HG02763 (cell line): ENCODE data around the gene CTDP1.

Experiments
- ATAC-seq: cut with Tn5 transposase; IDR thresholded peaks from one replicate; pipeline ENCODE4 v1.9.1; 2021; ENCODE audit warnings: mild to moderate bottlenecking, moderate library complexity; ENCODE audit not compliant: unreplicated experiment

Gene CTDP1

GRCh38 chr18:79695856-79696850, 16.6 kb downstream of the CTDP1 start:
- no peak for ATAC-seq

- no peak for ATAC-seq
These were observed 17.6 kb downstream of the CTDP1 start for GRCh38 chr18:79697178-79697577.

- ATAC-seq, result no peak
These were observed 18.4 kb downstream of the CTDP1 start for GRCh38 chr18:79697976-79698375.

- ATAC-seq, result no peak
These were observed 19.2 kb downstream of the CTDP1 start for GRCh38 chr18:79698668-79699335.

GRCh38 chr18:79699653-79700052, 20.1 kb downstream of the CTDP1 start:
- ATAC-seq, result no peak

GRCh38 chr18:79702906-79703305, 23.3 kb downstream of the CTDP1 start:
- ATAC-seq, result no peak

GRCh38 chr18:79704631-79705030, 25.0 kb downstream of the CTDP1 start:
- no peak for ATAC-seq

- ATAC-seq, result no peak
These were observed 25.7 kb downstream of the CTDP1 start for GRCh38 chr18:79705272-79705671.

- no peak for ATAC-seq
These were observed 26.4 kb downstream of the CTDP1 start for GRCh38 chr18:79706006-79706405.

- no peak for ATAC-seq
These were observed 27.1 kb downstream of the CTDP1 start for GRCh38 chr18:79706658-79707057.

- ATAC-seq, result no peak
These were observed 27.6 kb downstream of the CTDP1 start for GRCh38 chr18:79707239-79707638.

- ATAC-seq, result no peak
These were observed 28.1 kb downstream of the CTDP1 start for GRCh38 chr18:79707671-79708070.

- no peak for ATAC-seq
These were observed 28.8 kb downstream of the CTDP1 start for GRCh38 chr18:79708412-79708811.

- no peak for ATAC-seq
These were observed 32.7 kb downstream of the CTDP1 start for GRCh38 chr18:79712206-79712857.

- ATAC-seq, result no peak
These were observed 33.7 kb downstream of the CTDP1 start for GRCh38 chr18:79713341-79713740.

GRCh38 chr18:79714531-79715240, 35.1 kb downstream of the CTDP1 start:
- ATAC-seq, result no peak

- no peak for ATAC-seq
These were observed 35.7 kb downstream of the CTDP1 start for GRCh38 chr18:79715280-79715679.

GRCh38 chr18:79717059-79717458, 37.5 kb downstream of the CTDP1 start:
- no peak for ATAC-seq

GRCh38 chr18:79717555-79718074, 38.0 kb downstream of the CTDP1 start:
- no peak for ATAC-seq

- no peak for ATAC-seq
These were observed 38.5 kb downstream of the CTDP1 start for GRCh38 chr18:79718126-79718525.
